Effector CD8-positive, alpha-beta T cell (primary cell): ENCODE measurements around the gene PHACTR3.

Experiments used
- DNase-seq: peaks from one replicate; lab custom pipeline; 2025; lab: John Stamatoyannopoulos, UW

Gene PHACTR3

GRCh38 chr20:59671661-59672471 is 67.5 kb downstream of the PHACTR3 start:
- no peak for DNase-seq

GRCh38 chr20:59672576-59672975 is 68.2 kb downstream of the PHACTR3 start:
- no peak for DNase-seq

- DNase-seq, result no peak
These were observed 69.1 kb downstream of the PHACTR3 start for GRCh38 chr20:59673288-59673997.

GRCh38 chr20:59673998-59674445 is 69.7 kb downstream of the PHACTR3 start:
- no peak for DNase-seq

- DNase-seq, result no peak
These were observed 71.9 kb downstream of the PHACTR3 start for GRCh38 chr20:59676126-59676850.

- no peak for DNase-seq
These were observed 72.5 kb downstream of the PHACTR3 start for GRCh38 chr20:59676851-59677182.

GRCh38 chr20:59677586-59677985 is 73.2 kb downstream of the PHACTR3 start:
- DNase-seq, result no peak

GRCh38 chr20:59678288-59678687 is 73.9 kb downstream of the PHACTR3 start:
- DNase-seq, result no peak

- no peak for DNase-seq
These were observed 74.6 kb downstream of the PHACTR3 start for GRCh38 chr20:59678951-59679350.

GRCh38 chr20:59680148-59680650 is 75.9 kb downstream of the PHACTR3 start:
- DNase-seq, result no peak

GRCh38 chr20:59680852-59681251 is 76.5 kb downstream of the PHACTR3 start:
- DNase-seq, result no peak

- DNase-seq, result no peak
These were observed 78.3 kb downstream of the PHACTR3 start for GRCh38 chr20:59682603-59683002.

- no peak for DNase-seq
These were observed 78.8 kb downstream of the PHACTR3 start for GRCh38 chr20:59683181-59683580.

- no peak for DNase-seq
These were observed 80.4 kb downstream of the PHACTR3 start for GRCh38 chr20:59684685-59685242.

- DNase-seq, result no peak
These were observed 82.3 kb downstream of the PHACTR3 start for GRCh38 chr20:59686404-59687346.

GRCh38 chr20:59688356-59688755 is 84.0 kb downstream of the PHACTR3 start:
- no peak for DNase-seq

- no peak for DNase-seq
These were observed 84.7 kb downstream of the PHACTR3 start for GRCh38 chr20:59688999-59689398.

- no peak for DNase-seq
These were observed 85.8 kb downstream of the PHACTR3 start for GRCh38 chr20:59690101-59690500.

- DNase-seq, result no peak
These were observed 86.6 kb downstream of the PHACTR3 start for GRCh38 chr20:59690976-59691375.

GRCh38 chr20:59692139-59692538 is 87.8 kb downstream of the PHACTR3 start:
- DNase-seq, result no peak

- DNase-seq, result no peak
These were observed 89.2 kb downstream of the PHACTR3 start for GRCh38 chr20:59693587-59693986.
